Stimulated activated CD8-positive, alpha-beta memory T cell treated with anti-CD3 and anti-CD28 coated beads, Interleukin-4, amount 100 ng/mL, for 4 hours (primary cell): ENCODE data around the gene PSMB5.
A peak's percentile ranks its signal among the peaks of the same experiment; 100 is the strongest.

Source experiments
- DNase-seq, 2 donors: peaks; one replicate each; pipeline ENCODE4 v3.0.0-alpha.2; 2020; ENCODE audit warnings: low read depth in 2 of 2, low spot score in 1 of 2

The PSMB5 gene

DNA sequence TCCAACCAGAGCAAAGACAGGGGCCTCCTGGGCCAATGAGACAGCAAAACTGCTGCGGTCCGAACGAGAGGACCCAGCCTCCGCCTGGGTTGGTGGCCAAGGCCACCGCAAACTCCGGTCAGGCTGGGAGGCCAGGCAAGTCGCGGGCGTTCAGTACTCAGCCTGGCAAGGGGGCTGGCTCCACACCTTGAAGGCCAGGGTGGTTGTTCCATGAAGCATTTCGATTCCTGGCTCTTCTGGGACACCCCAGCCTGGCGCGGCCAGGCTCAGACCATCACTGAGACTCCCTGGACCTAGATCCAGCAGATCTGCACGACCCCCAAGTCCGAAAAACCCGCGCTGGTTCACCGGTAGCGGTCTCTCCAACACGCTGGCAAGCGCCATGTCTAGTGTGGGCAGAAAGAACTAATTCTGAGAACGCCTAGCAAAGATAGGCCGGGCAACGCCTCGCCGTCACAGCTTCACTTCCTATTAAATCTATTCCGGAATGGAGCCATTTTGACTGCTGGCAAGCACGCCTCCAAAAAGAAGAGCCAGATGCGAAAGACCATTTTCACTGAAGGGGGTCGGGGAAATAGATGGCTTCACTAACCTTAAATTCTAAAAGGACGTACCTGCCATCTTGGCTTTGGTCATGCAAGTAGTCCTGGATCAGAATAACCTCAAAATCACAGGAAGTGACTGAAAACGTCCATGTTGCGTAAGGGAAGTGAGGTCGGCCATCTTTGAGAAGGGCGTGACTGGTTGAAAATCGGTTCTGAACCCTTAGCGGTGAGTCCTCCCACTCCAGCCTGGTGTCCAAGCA lies at the start of gene PSMB5:
Gene PSMB5 (minus strand): TSS at position 403 of the 805 bp plus-strand sequence. CDS start 19 bp downstream, at position 384.
- peak; percentile 72 to 78 for DNase-seq

- no peak for DNase-seq
These were observed 45.8 kb upstream of the PSMB5 start for GRCh38 chr14:23080474-23080873.

- no peak for DNase-seq
These were observed 45.0 kb upstream of the PSMB5 start for GRCh38 chr14:23079716-23080115.

DNA sequence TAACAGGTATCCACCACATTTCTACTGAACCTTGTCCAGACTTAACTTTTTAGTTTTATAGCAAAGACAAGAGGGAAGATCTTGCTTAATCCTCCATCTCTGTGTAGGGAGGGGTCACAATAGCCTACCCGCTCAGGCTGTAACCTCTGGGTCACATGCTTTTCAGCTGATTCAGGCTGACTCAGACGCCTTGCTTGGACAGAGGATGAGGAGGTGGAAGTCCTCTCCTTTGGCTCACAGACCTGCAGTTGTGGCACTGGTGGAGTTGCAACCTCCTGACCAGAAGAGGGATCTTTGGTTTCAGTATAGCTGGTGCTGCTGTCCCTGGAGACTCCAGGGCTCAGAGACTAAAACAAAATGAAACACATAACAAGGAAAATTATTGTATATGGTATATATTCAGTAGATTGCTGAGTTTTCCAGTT lies 44.0 kb upstream of the PSMB5 start:
- no peak for DNase-seq

DNA sequence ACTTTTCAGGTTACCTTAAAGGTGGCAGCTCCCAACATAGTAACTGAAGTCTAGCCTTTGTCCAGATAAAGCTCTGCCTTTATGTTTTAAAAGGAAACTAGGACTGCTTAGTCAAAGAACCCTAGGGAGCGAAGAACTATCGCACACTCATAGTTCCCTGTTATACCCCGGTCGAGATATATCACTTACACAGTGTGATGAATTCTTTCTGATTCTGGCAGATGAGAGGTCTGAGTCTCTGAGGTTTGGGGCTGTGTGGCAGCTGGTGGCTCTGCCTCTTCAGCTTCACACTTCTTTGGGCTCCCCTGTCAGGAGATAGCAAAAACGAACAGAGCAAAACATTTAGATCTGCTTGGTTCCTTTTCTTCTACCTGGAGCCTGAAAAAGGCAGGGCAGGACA lies 43.3 kb upstream of the PSMB5 start:
- DNase-seq = no peak

- no peak for DNase-seq
These were observed 42.2 kb upstream of the PSMB5 start for GRCh38 chr14:23076785-23077408.

DNA sequence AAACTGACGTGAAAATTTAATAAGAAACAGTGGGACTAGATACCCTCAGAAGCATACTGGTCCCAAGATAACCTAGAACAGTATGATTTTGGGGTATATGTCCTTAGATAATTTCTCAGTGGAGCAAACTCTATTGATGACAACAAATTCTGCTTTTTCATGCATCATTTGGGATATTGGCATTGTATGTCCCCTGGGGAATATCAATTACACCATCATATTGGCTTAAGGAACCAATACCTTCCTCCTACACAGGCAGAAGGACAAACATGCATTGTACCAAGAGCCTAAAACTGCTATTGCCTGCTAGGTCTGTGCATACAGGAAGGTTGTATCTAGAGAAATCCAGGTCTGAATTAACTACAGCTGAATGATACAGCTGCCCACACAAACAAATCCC lies 40.2 kb upstream of the PSMB5 start:
- DNase-seq = no peak

DNA sequence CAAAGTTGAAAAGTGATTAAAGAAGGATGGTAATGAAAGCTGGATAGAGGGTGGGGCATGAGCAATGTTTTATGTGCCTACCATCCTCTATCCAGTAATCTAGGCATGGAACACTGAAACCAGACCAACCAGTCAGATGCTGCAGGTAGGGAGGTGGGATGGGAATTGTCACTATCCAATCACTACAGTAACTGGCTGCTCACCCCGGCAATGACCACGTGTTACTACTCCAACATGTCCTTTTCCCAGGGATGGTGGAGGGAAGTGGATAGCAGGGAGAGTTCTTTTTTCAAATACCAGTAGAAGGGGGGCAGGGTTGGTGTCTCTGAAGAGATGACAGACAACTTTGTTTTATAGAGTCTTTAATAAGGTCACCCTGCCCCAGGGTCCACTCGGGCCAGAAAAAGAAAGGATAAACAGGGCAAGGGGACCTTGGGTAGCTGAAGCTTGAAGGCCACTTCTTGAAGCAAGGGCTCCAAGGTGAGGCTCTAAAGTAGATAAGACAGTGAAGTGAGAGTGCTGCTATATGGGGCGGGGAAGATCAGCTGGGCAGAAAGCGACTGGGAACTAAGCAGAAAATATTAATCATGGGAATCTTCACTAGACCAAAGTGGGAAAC lies 37.3 kb upstream of the PSMB5 start:
- no peak for DNase-seq

DNA sequence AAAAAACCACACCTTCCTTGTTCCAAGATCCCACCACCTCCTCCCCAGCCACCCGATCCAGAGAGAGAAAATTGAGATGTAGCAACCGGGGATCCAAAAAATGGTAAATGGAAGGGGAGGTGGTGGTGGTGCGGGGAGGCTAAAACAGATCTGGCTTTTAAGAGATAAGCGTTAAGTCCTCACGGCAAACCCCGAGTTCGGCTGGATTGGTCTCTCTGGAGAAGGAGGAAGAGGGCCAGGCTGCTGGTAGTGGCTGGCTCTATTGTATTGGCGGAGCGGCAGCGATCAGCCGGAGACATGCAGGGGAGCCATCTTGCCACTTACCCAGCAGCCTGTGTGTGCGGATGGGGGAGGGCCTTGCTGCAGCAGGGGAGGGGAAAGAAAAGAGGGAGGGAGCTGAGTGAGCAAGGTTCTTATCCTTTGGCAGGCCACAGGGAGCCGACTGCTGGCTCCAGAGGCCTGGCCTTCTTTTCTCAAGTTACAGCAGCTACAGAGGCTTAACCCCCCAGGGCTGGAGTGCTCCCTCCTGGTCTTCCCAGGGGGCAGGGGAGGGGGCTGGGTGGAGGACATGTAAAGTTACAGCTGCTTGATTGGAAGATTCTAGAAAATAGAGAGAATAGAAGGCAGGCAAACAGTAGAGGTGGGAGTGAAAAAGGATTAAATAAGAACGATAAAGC lies 36.7 kb upstream of the PSMB5 start:
- peak; percentile 38 to 53 for DNase-seq

- DNase-seq = no peak
These were observed 35.8 kb upstream of the PSMB5 start for GRCh38 chr14:23070262-23071129.

GRCh38 chr14:23069413-23069806 lies 34.7 kb upstream of the PSMB5 start:
- DNase-seq = no peak

DNA sequence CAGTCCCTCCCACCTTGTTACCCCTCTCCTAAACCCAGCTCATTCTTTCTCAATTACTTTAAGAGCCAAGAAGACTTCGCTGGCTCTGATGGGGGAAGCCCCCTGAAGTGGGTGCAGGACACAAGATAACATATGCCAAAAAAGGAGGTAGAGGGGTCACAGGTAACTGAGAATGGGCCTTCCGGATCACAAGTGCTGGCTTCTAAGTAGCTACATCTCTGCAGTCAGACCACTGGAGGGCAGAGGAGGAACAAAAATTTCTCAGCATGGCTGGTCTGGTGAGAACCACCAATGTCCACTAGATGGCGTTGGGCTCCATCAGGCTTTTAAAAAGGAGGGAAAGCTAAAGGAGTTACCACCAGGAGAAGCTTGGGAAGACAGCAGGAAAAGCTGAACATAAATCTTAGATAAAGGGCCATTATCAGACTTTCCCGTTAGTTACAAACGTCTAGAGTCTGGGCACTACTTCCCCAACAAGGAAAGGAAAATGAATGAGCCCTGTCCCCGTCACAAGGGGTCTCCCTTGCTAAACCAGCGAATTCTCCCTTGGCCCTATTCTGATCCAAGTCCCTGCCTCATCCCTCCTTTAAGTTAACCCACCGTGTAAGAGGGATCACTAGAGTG lies 34.2 kb upstream of the PSMB5 start:
- DNase-seq = peak; percentile 33 to 34

GRCh38 chr14:23067847-23068788 lies 33.4 kb upstream of the PSMB5 start:
- no peak for DNase-seq

DNA sequence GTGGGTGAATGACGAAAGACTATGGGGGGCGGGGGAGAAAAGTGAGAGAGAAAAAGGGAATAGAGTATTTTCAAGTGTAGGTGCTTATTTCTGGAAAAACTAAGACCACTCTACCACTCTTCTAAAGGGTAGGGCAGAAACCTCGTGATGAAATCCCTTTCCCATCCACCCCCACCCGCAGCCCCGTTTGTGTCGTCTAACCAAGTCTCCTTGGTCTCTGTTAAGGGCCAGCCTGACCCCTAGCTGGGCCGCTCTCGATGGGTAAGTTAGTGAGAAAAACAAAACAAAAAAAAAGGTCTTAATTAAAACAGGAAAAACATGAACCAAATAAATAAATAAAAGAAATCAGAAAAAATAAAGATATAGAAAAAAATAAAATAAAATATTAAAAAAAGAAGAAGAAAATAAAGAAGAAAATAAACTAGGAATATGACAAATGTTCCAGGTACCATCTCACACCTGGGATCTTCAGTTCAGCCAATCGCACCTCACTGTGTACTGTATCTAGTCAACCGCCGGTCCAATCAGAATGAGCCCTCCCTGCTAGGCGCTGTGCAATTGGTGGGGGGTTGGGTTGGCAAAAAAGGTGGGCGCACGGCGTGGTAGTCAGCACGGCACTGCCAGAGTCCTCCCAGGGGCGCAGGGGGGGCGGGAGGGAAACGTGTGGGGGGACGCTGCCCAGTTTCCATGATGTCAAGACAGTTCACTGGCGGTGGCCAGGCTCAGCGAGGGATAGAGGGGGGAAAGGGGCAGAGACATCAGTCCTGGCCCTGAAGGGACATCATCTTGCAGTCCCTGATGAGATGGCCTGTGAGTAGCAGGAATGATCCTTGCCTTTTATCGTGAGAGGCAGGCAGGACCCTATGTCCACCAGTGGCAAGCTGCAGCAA lies 32.4 kb upstream of the PSMB5 start:
- DNase-seq = no peak

- DNase-seq = no peak
These were observed 31.7 kb upstream of the PSMB5 start for GRCh38 chr14:23066368-23066767.

DNA sequence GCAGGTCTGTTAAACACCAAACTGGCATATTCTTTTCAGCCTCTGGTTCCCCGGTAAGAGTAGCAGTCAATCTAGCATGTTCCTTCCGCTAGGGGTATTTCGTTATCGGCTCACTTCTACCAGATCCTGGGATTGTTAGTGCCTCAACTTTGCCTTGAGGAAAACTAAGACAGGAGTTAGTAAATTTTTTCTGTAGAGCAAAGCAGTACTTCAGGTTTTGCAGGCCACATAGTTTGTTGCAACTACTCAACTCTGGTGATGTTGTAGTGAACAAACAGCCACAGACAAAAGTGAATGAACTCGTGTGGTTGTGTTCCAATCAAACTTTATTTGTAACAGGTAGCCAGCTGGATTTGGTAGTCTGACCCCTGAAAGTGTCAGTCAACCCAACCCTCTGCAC lies 28.9 kb upstream of the PSMB5 start:
- DNase-seq = no peak

DNA sequence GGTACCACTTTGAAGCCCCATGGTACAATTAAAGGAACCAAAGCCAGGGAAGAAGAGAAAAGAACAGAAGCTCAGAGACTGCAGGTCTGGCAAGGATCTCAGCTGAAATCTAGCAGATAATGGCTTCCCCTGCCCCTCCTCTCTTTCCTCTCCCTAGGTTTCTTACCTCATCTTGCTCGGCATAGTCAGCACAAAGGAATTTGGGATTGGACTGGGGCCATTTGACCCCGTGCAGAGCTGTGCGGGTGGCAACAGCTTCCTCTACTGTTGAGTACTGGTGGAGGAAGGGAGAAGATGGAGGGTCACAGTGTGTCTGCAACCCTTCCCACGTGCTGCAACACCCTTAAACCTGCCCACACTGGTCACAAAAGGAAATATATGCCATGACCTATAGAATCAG lies 27.3 kb upstream of the PSMB5 start:
- no peak for DNase-seq
